ENCODE results near the gene LGMN.

DNA sequence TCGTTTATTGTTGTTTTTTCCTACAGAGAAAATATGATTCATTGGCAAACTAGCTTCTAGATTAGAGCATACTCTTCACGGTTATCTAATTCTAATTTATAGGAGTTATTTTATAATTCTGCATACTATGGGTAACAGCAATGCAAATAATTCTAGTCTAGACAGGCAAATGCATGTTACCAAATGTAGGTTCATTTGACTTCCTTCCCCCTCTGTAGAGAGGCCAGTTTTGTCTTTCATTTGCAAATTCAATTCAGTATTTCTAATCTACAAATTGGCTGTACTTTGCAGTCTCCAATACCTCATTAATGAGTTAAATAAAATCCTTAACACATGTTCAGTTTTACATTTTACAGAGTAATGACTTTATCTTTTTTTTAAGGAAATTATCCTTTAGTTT is 4.2 kb downstream of the LGMN start:
- TF ChIP-seq, protein P1, sequence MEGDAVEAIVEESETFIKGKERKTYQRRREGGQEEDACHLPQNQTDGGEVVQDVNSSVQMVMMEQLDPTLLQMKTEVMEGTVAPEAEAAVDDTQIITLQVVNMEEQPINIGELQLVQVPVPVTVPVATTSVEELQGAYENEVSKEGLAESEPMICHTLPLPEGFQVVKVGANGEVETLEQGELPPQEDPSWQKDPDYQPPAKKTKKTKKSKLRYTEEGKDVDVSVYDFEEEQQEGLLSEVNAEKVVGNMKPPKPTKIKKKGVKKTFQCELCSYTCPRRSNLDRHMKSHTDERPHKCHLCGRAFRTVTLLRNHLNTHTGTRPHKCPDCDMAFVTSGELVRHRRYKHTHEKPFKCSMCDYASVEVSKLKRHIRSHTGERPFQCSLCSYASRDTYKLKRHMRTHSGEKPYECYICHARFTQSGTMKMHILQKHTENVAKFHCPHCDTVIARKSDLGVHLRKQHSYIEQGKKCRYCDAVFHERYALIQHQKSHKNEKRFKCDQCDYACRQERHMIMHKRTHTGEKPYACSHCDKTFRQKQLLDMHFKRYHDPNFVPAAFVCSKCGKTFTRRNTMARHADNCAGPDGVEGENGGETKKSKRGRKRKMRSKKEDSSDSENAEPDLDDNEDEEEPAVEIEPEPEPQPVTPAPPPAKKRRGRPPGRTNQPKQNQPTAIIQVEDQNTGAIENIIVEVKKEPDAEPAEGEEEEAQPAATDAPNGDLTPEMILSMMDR (IDR thresholded peaks at IDR 0.05; ENCODE audit: poor library complexity): no peak
- TF ChIP-seq EZH2phosphoT487 (IDR thresholded peaks at IDR 0.05; ENCODE audit: low read depth, severe bottlenecking, unreplicated experiment) (no peak), EZH2 (IDR thresholded peaks at IDR 0.05; ENCODE audit: borderline replicate concordance) (no peak)

Measured in hepatocyte (in vitro differentiated cells).